Right lobe of liver (tissue), 6 donors: ENCODE data around the gene DUOXA2. TPM values are rescaled to one million over a fixed set of nuclear protein-coding genes. Genes with fewer than 3 reads are reported as not detected.

Experiments used
- ATAC-seq, 4 donors: fragments of 200-7000 bp; cut with Tn5 transposase; one replicate each; pipeline ENCODE4 v1.9.1; 2020; ENCODE audit warnings: mild to moderate bottlenecking in 4 of 4, moderate library complexity in 4 of 4
- DNase-seq, 3 donors: peaks; one replicate each; pipeline ENCODE4 v3.0.0-alpha.2; 2020
- H3K27ac ChIP-seq, 3 donors: fragments of 200-600 bp; one replicate each; pipeline ENCODE4 v1.8.0; 2022
- H3K27me3 ChIP-seq, 2 donors: fragments of 200-600 bp; one replicate each; pipeline ENCODE4 v1.8.0; 2022
- H3K36me3 ChIP-seq, 4 donors: fragments of 200-600 bp; sonication (generic) in 1 of 4; one replicate each; pipeline versions ENCODE4 v1.5.1 to v1.8.0; 2017 to 2022; ENCODE audit warnings: control low read depth in 1 of 4
- H3K4me1 ChIP-seq, 4 donors: fragments of 200-600 bp; sonication (generic) in 1 of 4; one replicate each; pipeline versions ENCODE4 v1.5.1 to v1.8.0; 2017 to 2022; ENCODE audit warnings: control low read depth in 1 of 4
- H3K4me3 ChIP-seq, 3 donors: fragments of 200-600 bp; one replicate each; pipeline ENCODE4 v1.8.0; 2022
- H3K9me3 ChIP-seq, 4 donors: fragments of 200-600 bp; sonication (generic) in 1 of 4; one replicate each; pipeline versions ENCODE4 v1.5.1 to v1.8.0; 2017 to 2022; ENCODE audit warnings: control low read depth in 1 of 4
- POLR2A ChIP-seq: fragments of 450-650 bp; IDR thresholded peaks from one replicate; pipeline ENCODE4 v1.6.1; 2017; ENCODE audit warnings: antibody characterized with exemption, mild to moderate bottlenecking
- WGBS: methylation state at CpG from one replicate; pipeline ENCODE4 v1.1.6; 2018; ENCODE audit warnings: low coverage, low lambda C conversion rate; ENCODE audit not compliant: insufficient coverage; ENCODE audit errors: missing lambda C conversion rate; 5-methylcytosine and 5-hydroxymethylcytosine counted together
- intact Hi-C, 2 donors: fragments of 100-400 bp; cut with DNase I; formaldehyde crosslinking; loops; one replicate each; pipeline versions ENCODE4 v1.11.2 to v1.14.1; 2022
- total RNA-seq, 6 experiments: library from RNA; depleted of rRNA in 2 of 6; stranded (reverse); fragments of >200 nt in 2 of 6; fragmentation: NEBNext Ultra II Directional in 3 of 6; extraction: Animal tissue kit (Norgen Biotek cat#: 25700) in 3 of 6; gene quantifications; one replicate each; pipeline versions ENCODE4 v1.1.0 to v1.2.4, GENCODE V29; 2016 to 2023
- TF ChIP-seq, protein P1 (sequence below), 4 donors: fragments of 200-600 bp in 3 of 4; fragments of 450-650 bp in 1 of 4; IDR thresholded peaks; one replicate each; pipeline versions ENCODE4 v1.5.1 to v1.8.0; 2016 to 2022; ENCODE audit warnings: antibody characterized with exemption in 4 of 4, mild to moderate bottlenecking in 2 of 4
- donor health status: DM: no; HTN: yes; CAD: no.
- donor health status: DM: no; HTN: no; CAD: no.
- donor health status: DM: no; HTN: no; CAD: no.
- donor health status: DM: no; HTN: yes; CAD: no.
- donor health status: DM: no; HTN: yes; CAD: no.

DUOXA2 gene
- total RNA-seq, 6 experiments from 2014 or later, result 1.4 TPM; not detected in 5

DNA sequence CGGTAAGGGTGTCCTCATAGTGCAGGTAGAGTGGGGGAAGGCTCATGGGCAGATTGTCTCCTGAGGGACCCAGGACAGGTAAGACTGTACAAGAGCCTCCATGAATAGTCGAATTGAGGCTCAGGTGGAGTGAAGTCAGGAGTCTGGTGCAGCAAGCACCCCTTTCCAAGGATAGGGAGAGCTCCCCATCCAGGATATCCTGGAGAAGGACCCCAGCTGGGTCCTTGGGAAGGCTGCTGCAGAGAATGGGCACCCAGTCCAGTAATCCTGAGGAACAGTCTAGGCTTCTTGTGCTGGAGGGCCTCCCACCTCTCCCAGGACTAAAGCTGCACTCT lies 592 bp downstream of the DUOXA2 start:
- TF ChIP-seq POLR2A, result no peak
- TF ChIP-seq, protein P1, sequence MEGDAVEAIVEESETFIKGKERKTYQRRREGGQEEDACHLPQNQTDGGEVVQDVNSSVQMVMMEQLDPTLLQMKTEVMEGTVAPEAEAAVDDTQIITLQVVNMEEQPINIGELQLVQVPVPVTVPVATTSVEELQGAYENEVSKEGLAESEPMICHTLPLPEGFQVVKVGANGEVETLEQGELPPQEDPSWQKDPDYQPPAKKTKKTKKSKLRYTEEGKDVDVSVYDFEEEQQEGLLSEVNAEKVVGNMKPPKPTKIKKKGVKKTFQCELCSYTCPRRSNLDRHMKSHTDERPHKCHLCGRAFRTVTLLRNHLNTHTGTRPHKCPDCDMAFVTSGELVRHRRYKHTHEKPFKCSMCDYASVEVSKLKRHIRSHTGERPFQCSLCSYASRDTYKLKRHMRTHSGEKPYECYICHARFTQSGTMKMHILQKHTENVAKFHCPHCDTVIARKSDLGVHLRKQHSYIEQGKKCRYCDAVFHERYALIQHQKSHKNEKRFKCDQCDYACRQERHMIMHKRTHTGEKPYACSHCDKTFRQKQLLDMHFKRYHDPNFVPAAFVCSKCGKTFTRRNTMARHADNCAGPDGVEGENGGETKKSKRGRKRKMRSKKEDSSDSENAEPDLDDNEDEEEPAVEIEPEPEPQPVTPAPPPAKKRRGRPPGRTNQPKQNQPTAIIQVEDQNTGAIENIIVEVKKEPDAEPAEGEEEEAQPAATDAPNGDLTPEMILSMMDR (IDR thresholded peaks at IDR 0.05), result no peak
- H3K4me3 ChIP-seq, result no peak overlapping the region
- ATAC-seq (no peak), DNase-seq (no peak)
- peaks cover 0 to 13% (median 2%) of the 10 kb centered on the region in 4 donors for H3K4me1 ChIP-seq
- intact Hi-C loops, result loop anchor here (5.0 to 10.0 kb wide), 2 partner anchors 147 to 150 kb away; no protein-coding TSS in a partner anchor
- H3K27ac ChIP-seq, result no peak overlapping the region
- H3K27me3 ChIP-seq, result peaks cover 4 to 13% of the 10 kb centered on the region in 2 donors
- H3K36me3 ChIP-seq, result no peaks in the 10 kb centered on the region
- 23% methylated on average over 2 of the region's 2 CpGs for WGBS
- no peaks in the 10 kb centered on the region for H3K9me3 ChIP-seq

DNA sequence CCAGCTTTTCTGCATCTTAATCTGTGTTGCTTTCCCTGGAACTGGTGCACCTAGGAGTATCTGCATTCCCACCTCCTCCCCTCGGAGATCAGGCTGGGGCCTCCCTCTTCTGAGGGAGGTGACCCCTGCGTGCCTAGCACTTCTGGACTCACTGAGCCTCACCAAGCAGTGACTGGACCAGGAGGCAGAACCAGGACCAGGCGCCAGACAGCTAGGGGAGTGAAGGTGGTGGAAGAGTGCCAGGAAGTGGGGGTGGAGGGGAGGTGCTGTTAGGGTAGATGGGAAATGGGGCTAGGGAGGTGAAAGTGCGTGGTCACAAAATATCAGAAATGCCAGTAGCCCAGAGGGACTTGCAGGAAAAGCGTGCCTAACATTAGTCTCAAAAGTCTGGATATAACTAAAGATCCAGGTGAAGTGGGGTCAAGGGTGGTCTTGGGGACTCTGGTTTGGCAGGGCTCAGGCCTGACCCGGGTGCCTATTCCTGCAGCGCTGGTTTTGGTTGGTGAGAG lies 1.2 kb downstream of the DUOXA2 start:
- Histone ChIP-seq H3K4me1 (peaks cover 0 to 13% (median 2%) of the 10 kb centered on the region in 4 donors), H3K36me3 (no peaks in the 10 kb centered on the region), H3K27ac (no peak overlapping the region), H3K9me3 (no peaks in the 10 kb centered on the region), H3K27me3 (peaks cover 4 to 13% of the 10 kb centered on the region in 2 donors), H3K4me3 (no peak overlapping the region)
- WGBS, result 74% methylated on average over 7 of the region's 7 CpGs
- DNase-seq, result no peak
- no peak for ATAC-seq
- intact Hi-C loops, result loop anchor here (5.0 to 10.0 kb wide), 2 partner anchors 148 to 151 kb away; no protein-coding TSS in a partner anchor
- no peak for TF ChIP-seq POLR2A

DNA sequence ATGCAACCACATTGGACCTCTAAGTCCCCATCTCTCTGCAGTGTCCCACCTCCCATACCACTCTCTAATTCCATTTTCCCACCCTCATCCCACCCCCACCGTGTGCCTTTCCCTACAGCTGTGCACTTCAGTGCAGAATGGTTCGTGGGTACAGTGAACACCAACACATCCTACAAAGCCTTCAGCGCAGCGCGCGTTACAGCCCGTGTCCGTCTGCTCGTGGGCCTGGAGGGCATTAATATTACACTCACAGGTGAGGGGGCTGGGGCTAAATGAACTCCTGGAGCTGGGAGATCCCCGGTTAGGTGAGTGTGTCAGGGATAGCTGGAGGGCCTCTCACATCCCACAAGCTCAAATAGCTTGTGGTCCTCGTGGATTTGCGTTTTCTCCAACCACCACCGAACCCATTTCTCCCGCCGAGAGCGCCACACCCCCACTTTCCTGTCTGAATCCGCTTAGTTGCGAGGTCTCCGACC lies 1.9 kb downstream of the DUOXA2 start:
- DNase-seq, result no peak
- Histone ChIP-seq H3K4me3 (no peak overlapping the region), H3K27ac (no peak overlapping the region), H3K36me3 (no peaks in the 10 kb centered on the region), H3K9me3 (no peaks in the 10 kb centered on the region), H3K4me1 (peaks cover 0 to 13% (median 2%) of the 10 kb centered on the region in 4 donors), H3K27me3 (peaks cover 4 to 13% of the 10 kb centered on the region in 2 donors)
- WGBS, result 21% methylated on average over 13 of the region's 19 CpGs
- no peak for TF ChIP-seq POLR2A
- TF ChIP-seq, protein P1 (IDR thresholded peaks at IDR 0.05), result no peak
- no peak for ATAC-seq
- intact Hi-C loops, result loop anchor here (5.0 to 10.0 kb wide), 2 partner anchors 149 to 151 kb away; no protein-coding TSS in a partner anchor

DNA sequence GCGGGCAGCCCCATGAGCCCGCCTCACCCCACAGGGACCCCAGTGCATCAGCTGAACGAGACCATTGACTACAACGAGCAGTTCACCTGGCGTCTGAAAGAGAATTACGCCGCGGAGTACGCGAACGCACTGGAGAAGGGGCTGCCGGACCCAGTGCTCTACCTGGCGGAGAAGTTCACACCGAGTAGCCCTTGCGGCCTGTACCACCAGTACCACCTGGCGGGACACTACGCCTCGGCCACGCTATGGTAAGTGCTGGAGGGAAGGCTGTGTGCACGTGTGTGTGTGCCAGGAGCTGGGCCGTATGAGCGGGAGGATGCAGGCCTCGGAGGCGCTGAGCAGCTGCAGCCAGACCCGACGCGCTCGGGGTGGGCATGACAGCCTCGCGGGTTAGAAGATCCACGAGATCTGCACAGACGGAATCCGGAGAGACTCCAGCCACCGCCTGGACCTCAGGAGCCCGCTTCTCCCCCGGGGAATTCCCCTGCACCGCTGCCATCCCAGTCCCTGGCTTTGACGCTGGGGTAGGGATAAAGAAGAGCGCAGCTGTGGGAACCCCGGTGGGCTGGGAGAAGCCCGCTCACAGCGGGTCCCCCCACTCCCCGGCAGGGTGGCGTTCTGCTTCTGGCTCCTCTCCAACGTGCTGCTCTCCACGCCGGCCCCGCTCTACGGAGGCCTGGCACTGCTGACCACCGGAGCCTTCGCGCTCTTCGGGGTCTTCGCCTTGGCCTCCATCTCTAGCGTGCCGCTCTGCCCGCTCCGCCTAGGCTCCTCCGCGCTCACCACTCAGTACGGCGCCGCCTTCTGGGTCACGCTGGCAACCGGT lies 2.6 kb downstream of the DUOXA2 start:
- no peak overlapping the region for H3K4me3 ChIP-seq
- peaks cover 4 to 13% of the 10 kb centered on the region in 2 donors for H3K27me3 ChIP-seq
- WGBS, result 17% methylated on average over 23 of the region's 65 CpGs
- no peaks in the 10 kb centered on the region for H3K36me3 ChIP-seq
- ATAC-seq (peak in 1 of 4 donors; percentile 17), DNase-seq (no peak)
- no peak overlapping the region for H3K27ac ChIP-seq
- TF ChIP-seq, protein P1 (IDR thresholded peaks at IDR 0.05), result no peak
- no peak for TF ChIP-seq POLR2A
- intact Hi-C loops, result loop anchor here (5.0 to 10.0 kb wide), 2 partner anchors 149 to 152 kb away; no protein-coding TSS in a partner anchor
- H3K9me3 ChIP-seq, result no peaks in the 10 kb centered on the region
- peaks cover 0 to 13% (median 2%) of the 10 kb centered on the region in 4 donors for H3K4me1 ChIP-seq
